K562 (cell line): ENCODE data around the gene STON2. TPM values are rescaled to one million over a fixed set of nuclear protein-coding genes. Genes with fewer than 3 reads are reported as not detected.
A peak's percentile ranks its signal among the peaks of the same experiment; 100 is the strongest.

ENCODE experiments used
- CSDE1 ChIP-seq, 2 experiments: fragments of 450-650 bp; IDR thresholded peaks; 2 replicates each; pipeline ENCODE4 v1.6.1; 2016; ENCODE audit warnings: mild to moderate bottlenecking in 1 of 2
- EWSR1 ChIP-seq: fragments of 450-650 bp; IDR thresholded peaks from 2 replicates; pipeline ENCODE4 v1.6.1; 2018; ENCODE audit warnings: borderline replicate concordance, mild to moderate bottlenecking, low read depth, moderate library complexity; ENCODE audit not compliant: partially characterized antibody
- EZH2 ChIP-seq: IDR thresholded peaks from 2 replicates; pipeline ENCODE4 v1.6.1; 2012; ENCODE audit warnings: low read depth, mild to moderate bottlenecking, inconsistent platforms, low read length, borderline replicate concordance
- HIVEP1 ChIP-seq: fragments of 250-450 bp; sonication (Bioruptor Pico); IDR thresholded peaks from 2 replicates; pipeline ENCODE4 v1.4.0; 2020; ENCODE audit warnings: mild to moderate bottlenecking
- MCM3 ChIP-seq: fragments of 450-650 bp; IDR thresholded peaks from 2 replicates; pipeline ENCODE4 v1.6.1; 2016
- NCOA1 ChIP-seq: fragments of 450-650 bp; IDR thresholded peaks from 2 replicates; pipeline ENCODE4 v1.6.1; 2016; ENCODE audit warnings: low read depth
- POLR2A ChIP-seq: fragments of 450-650 bp; conservative IDR thresholded peaks from 2 replicates; pipeline ENCODE4 v1.6.1; 2016
- RFX7 ChIP-seq: fragments of 250-450 bp; sonication (Bioruptor Pico); IDR thresholded peaks from 2 replicates; pipeline ENCODE4 v1.5.1; 2021; ENCODE audit warnings: mild to moderate bottlenecking
- SAP30 ChIP-seq: fragments of 200-600 bp; sonication (generic); IDR thresholded peaks from 2 replicates; pipeline ENCODE4 v1.6.1; 2012; ENCODE audit warnings: borderline replicate concordance, low read depth, mild to moderate bottlenecking, moderate library complexity, low read length, control low read depth, inconsistent platforms; ENCODE audit not compliant: insufficient read depth, poor library complexity, severe bottlenecking
- polyA plus RNA-seq, 8 experiments: library from polyadenylated mRNA; depleted of rRNA in 4 of 8; stranded (reverse) in 5 of 8; unstranded in 3 of 8; fragments of >200 nt; fragmentation: Nextera tagmentation in 2 of 8; fragmentation: Illumina TruSeq in 1 of 8; extraction: Ambion mirVana in 2 of 8; extraction: Trizol in 1 of 8; gene quantifications; 2 replicates each; pipeline versions ENCODE4 v1.2.1 to v1.2.3, GENCODE V29; 2011 to 2014; ENCODE audit warnings: inconsistent platforms in 1 of 8, missing spikeins in 1 of 8
- total RNA-seq, 7 experiments: library from RNA; depleted of rRNA in 6 of 7; stranded (reverse); fragments of >200 nt in 6 of 7; fragmentation: Illumina TruSeq in 2 of 7; extraction: Trizol in 2 of 7; gene quantifications; 2 replicates each; pipeline versions ENCODE4 v1.2.1 to v1.2.3, GENCODE V29; 2011 to 2021; ENCODE audit warnings: low replicate concordance in 1 of 7
- TF ChIP-seq, protein P1 (sequence below): IDR thresholded peaks from 2 replicates; pipeline ENCODE4 v1.6.1; 2012; ENCODE audit warnings: low read depth, low read length, improper control_type of control experiment, borderline replicate concordance
- TF ChIP-seq, protein P2 (sequence below): IDR thresholded peaks from 2 replicates; pipeline ENCODE4 v1.6.1; 2016; ENCODE audit warnings: missing genetic modification characterization, missing compliant biosample characterization
- TF ChIP-seq, protein P3 (sequence below), 2 experiments: fragments of 450-650 bp in 1 of 2; sonication (generic) in 1 of 2; formaldehyde crosslinking in 1 of 2; IDR thresholded peaks; 2 replicates each; pipeline versions ENCODE4 v1.7.1 to v1.9.0; 2016 to 2022; ENCODE audit warnings: inconsistent platforms in 1 of 2, mild to moderate bottlenecking in 1 of 2, missing genetic modification reagents in 1 of 2
- TF ChIP-seq, protein P4 (sequence below): fragments of 450-650 bp; formaldehyde crosslinking; IDR thresholded peaks from 2 replicates; pipeline ENCODE4 v1.4.0; 2022; ENCODE audit warnings: missing genetic modification characterization

Gene STON2
- total and polyA plus RNA-seq, 9 of the 15 experiments (the other 6 are each of a cell fraction or from before 2014, with no cell fraction given), result 7.8 to 99.3 (median 53.5) TPM

DNA sequence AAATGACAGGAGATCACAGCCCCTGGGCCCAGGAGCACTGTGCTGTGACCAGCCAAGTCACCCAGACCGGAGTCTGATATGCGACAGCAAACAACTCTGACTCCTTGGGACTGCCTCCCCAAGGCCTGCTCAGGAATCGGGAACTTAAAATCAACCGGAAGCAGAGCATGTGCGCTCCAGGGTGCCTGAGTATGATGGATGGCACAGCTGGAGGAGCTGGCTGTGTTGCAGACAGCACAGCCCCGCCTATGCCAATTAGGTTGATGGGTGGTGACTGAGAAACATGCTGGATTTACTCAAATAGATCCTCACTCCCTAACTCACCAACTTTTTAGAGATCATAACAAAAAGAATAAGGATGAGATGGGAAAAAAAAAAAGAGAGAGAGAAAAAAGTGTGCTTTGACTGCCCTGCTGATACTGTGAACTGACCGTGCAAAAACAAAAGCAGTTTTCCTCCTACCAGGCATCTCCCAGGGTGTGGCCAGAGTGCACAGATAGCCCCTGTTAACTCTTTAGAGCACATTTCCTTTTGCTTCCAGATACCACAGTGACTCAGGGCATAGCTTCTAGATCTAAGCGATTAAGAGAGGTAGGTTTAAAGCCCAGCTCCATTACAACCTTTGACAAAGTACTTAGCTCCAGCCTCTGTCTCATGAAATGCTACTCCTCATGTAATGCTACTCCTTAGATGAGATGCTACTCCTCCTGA lies 27.4 kb upstream of the STON2 start (continued):
- TF ChIP-seq, protein P1, sequence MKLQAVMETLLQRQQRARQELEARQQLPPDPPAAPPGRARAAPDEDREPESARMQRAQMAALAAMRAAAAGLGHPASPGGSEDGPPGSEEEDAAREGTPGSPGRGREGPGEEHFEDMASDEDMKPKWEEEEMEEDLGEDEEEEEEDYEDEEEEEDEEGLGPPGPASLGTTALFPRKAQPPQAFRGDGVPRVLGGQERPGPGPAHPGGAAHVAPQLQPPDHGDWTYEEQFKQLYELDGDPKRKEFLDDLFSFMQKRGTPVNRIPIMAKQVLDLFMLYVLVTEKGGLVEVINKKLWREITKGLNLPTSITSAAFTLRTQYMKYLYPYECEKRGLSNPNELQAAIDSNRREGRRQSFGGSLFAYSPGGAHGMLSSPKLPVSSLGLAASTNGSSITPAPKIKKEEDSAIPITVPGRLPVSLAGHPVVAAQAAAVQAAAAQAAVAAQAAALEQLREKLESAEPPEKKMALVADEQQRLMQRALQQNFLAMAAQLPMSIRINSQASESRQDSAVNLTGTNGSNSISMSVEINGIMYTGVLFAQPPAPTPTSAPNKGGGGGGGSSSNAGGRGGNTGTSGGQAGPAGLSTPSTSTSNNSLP, result no peak
- TF ChIP-seq RFX7 (CRISPR knock-in tag) (no peak), EWSR1 (no peak), MCM3 (no peak), CSDE1 (IDR thresholded peaks at IDR 0.05) (no peak), EZH2 (no peak), SAP30 (peak; percentile 16), NCOA1 (no peak), HIVEP1 (CRISPR knock-in tag) (no peak), POLR2A (peak; percentile 57)
- TF ChIP-seq, protein P2, sequence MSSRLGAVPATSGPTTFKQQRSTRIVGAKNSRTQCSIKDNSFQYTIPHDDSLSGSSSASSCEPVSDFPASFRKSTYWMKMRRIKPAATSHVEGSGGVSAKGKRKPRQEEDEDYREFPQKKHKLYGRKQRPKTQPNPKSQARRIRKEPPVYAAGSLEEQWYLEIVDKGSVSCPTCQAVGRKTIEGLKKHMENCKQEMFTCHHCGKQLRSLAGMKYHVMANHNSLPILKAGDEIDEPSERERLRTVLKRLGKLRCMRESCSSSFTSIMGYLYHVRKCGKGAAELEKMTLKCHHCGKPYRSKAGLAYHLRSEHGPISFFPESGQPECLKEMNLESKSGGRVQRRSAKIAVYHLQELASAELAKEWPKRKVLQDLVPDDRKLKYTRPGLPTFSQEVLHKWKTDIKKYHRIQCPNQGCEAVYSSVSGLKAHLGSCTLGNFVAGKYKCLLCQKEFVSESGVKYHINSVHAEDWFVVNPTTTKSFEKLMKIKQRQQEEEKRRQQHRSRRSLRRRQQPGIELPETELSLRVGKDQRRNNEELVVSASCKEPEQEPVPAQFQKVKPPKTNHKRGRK (tag), result no peak
- TF ChIP-seq, protein P3, sequence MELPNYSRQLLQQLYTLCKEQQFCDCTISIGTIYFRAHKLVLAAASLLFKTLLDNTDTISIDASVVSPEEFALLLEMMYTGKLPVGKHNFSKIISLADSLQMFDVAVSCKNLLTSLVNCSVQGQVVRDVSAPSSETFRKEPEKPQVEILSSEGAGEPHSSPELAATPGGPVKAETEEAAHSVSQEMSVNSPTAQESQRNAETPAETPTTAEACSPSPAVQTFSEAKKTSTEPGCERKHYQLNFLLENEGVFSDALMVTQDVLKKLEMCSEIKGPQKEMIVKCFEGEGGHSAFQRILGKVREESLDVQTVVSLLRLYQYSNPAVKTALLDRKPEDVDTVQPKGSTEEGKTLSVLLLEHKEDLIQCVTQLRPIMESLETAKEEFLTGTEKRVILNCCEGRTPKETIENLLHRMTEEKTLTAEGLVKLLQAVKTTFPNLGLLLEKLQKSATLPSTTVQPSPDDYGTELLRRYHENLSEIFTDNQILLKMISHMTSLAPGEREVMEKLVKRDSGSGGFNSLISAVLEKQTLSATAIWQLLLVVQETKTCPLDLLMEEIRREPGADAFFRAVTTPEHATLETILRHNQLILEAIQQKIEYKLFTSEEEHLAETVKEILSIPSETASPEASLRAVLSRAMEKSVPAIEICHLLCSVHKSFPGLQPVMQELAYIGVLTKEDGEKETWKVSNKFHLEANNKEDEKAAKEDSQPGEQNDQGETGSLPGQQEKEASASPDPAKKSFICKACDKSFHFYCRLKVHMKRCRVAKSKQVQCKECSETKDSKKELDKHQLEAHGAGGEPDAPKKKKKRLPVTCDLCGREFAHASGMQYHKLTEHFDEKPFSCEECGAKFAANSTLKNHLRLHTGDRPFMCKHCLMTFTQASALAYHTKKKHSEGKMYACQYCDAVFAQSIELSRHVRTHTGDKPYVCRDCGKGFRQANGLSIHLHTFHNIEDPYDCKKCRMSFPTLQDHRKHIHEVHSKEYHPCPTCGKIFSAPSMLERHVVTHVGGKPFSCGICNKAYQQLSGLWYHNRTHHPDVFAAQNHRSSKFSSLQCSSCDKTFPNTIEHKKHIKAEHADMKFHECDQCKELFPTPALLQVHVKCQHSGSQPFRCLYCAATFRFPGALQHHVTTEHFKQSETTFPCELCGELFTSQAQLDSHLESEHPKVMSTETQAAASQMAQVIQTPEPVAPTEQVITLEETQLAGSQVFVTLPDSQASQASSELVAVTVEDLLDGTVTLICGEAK (IDR thresholded peaks at IDR 0.05), result no peak
- TF ChIP-seq, protein P3 (CRISPR knock-in tag; IDR thresholded peaks at IDR 0.05), result no peak
- TF ChIP-seq, protein P4, sequence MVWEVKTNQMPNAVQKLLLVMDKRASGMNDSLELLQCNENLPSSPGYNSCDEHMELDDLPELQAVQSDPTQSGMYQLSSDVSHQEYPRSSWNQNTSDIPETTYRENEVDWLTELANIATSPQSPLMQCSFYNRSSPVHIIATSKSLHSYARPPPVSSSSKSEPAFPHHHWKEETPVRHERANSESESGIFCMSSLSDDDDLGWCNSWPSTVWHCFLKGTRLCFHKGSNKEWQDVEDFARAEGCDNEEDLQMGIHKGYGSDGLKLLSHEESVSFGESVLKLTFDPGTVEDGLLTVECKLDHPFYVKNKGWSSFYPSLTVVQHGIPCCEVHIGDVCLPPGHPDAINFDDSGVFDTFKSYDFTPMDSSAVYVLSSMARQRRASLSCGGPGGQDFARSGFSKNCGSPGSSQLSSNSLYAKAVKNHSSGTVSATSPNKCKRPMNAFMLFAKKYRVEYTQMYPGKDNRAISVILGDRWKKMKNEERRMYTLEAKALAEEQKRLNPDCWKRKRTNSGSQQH (CRISPR knock-in tag), result no peak
